ENCODE data around the gene CX3CL1.

Gene CX3CL1

GRCh38 chr16:57372372-57373116 lies at the start of gene CX3CL1:
Gene CX3CL1 (plus strand): TSS chr16:57372490. CDS start chr16:57372569, 79 bp downstream.
- Mint-ChIP-seq H3K4me3 (peak within 1 kb of the TSS; percentile 76 to 88 (median 87)), H3K27me3 (ENCODE audit: low read depth) (peaks cover 3% of the 10 kb centered on the region), H3K36me3 (ENCODE audit: low read depth) (no peaks in the 10 kb centered on the region), H3K4me1 (peaks cover 23% of the 10 kb centered on the region), H3K27ac (peak within 1 kb of the TSS; percentile 80 to 93 (median 92)), H3K9me3 (no peaks in the 10 kb centered on the region)
- TF ChIP-seq, protein P1, sequence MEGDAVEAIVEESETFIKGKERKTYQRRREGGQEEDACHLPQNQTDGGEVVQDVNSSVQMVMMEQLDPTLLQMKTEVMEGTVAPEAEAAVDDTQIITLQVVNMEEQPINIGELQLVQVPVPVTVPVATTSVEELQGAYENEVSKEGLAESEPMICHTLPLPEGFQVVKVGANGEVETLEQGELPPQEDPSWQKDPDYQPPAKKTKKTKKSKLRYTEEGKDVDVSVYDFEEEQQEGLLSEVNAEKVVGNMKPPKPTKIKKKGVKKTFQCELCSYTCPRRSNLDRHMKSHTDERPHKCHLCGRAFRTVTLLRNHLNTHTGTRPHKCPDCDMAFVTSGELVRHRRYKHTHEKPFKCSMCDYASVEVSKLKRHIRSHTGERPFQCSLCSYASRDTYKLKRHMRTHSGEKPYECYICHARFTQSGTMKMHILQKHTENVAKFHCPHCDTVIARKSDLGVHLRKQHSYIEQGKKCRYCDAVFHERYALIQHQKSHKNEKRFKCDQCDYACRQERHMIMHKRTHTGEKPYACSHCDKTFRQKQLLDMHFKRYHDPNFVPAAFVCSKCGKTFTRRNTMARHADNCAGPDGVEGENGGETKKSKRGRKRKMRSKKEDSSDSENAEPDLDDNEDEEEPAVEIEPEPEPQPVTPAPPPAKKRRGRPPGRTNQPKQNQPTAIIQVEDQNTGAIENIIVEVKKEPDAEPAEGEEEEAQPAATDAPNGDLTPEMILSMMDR (IDR thresholded peaks at IDR 0.05; ENCODE audit: unreplicated experiment in 3 of 3) = peak; percentile 28 to 39 (median 31)

GRCh38 chr16:57324749-57325148 lies 47.5 kb upstream of the CX3CL1 start:
- Mint-ChIP-seq H3K27ac (no peak overlapping the region), H3K4me3 (no peak overlapping the region), H3K27me3 (ENCODE audit: low read depth) (peaks cover 4% of the 10 kb centered on the region), H3K4me1 (no peaks in the 10 kb centered on the region), H3K9me3 (peaks cover 13% of the 10 kb centered on the region), H3K36me3 (ENCODE audit: low read depth) (no peaks in the 10 kb centered on the region)
- TF ChIP-seq, protein P1 (IDR thresholded peaks at IDR 0.05; ENCODE audit: unreplicated experiment in 3 of 3) = no peak

DNA sequence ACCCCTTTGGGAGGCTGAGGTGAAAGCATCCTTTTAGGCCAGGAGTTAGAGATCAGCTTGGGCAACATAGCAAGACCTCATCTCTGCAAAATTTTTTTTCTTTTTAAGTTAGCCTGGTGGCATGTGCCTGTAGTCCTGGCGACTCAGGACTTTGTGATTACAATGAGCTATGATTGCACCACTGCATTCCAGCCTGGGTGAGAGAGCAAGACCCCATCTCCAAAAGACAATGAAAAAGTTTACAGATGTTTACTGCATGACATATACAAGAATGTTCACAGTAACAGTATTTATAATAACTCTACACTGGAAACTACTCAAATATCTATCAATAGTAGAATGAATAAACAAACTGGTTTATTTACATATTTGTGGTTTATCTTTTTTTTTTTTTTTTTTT lies 46.8 kb upstream of the CX3CL1 start:
- peaks cover 13% of the 10 kb centered on the region for H3K9me3 Mint-ChIP-seq
- no peaks in the 10 kb centered on the region for H3K4me1 Mint-ChIP-seq
- no peak overlapping the region for H3K27ac Mint-ChIP-seq
- no peak overlapping the region for H3K4me3 Mint-ChIP-seq
- H3K36me3 Mint-ChIP-seq (ENCODE audit: low read depth) = no peaks in the 10 kb centered on the region
- H3K27me3 Mint-ChIP-seq (ENCODE audit: low read depth) = peaks cover 4% of the 10 kb centered on the region
- TF ChIP-seq, protein P1 (IDR thresholded peaks at IDR 0.05; ENCODE audit: unreplicated experiment in 3 of 3) = no peak

DNA sequence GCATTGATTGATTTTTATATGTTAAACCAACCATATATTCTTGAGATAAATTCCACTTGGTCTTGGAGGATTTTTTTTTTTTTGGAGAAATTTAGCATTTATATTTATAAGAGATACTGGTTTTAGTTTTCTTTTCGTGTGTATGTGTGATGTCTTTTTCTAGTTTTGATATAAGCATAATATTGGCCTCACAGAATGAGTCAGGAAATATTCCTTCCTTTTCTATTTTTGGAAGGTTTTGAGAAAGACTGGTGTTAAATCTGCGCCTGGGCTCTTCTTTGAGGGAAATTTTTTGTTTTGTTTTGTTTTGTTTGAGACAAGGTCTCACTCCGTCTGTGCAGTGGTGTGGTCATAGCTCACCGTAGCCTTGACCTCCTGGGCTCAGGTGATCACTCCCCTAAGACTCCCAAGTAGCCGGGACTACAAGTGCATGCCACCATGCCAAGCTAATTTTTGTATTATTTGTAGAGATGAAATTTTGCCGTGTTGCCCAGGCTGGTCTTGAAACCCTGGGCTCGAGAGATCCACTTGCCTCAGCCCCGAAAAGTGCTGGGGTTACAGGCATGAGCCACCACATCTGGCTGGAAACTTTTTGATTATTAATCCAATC lies 42.5 kb upstream of the CX3CL1 start:
- Mint-ChIP-seq H3K36me3 (ENCODE audit: low read depth) (no peaks in the 10 kb centered on the region), H3K4me3 (no peak overlapping the region), H3K4me1 (no peaks in the 10 kb centered on the region), H3K27ac (no peak overlapping the region), H3K9me3 (peaks cover 10% of the 10 kb centered on the region), H3K27me3 (ENCODE audit: low read depth) (no peaks in the 10 kb centered on the region)
- TF ChIP-seq, protein P1 (IDR thresholded peaks at IDR 0.05; ENCODE audit: unreplicated experiment in 3 of 3) = no peak

GRCh38 chr16:57331355-57331754 lies 40.9 kb upstream of the CX3CL1 start:
- Mint-ChIP-seq H3K4me3 (no peak overlapping the region), H3K9me3 (peaks cover 5% of the 10 kb centered on the region), H3K36me3 (ENCODE audit: low read depth) (no peaks in the 10 kb centered on the region), H3K27ac (no peak overlapping the region), H3K4me1 (no peaks in the 10 kb centered on the region), H3K27me3 (ENCODE audit: low read depth) (no peaks in the 10 kb centered on the region)
- TF ChIP-seq, protein P1 (IDR thresholded peaks at IDR 0.05; ENCODE audit: unreplicated experiment in 3 of 3) = no peak
